Adrenal gland (tissue), 12 donors: Measurements from ENCODE around the gene ALDH16A1. TPM values are rescaled to one million over a fixed set of nuclear protein-coding genes. Genes with fewer than 3 reads are reported as not detected.

Source experiments
- DNase-seq, 7 donors: peaks; one replicate each; pipeline ENCODE4 v3.0.0-alpha.2; 2019 to 2020
- H3K27ac ChIP-seq, 5 donors: fragments of 200-600 bp; sonication (generic) in 4 of 5; 1 replicate in 3 of 5; 2 replicates in 2 of 5; pipeline versions ENCODE4 v1.5.1 to v1.8.0; 2016 to 2020; ENCODE audit warnings: mild to moderate bottlenecking in 1 of 5
- H3K27me3 ChIP-seq: fragments of 200-600 bp; 2 replicates; pipeline ENCODE4 v1.8.0; 2021
- H3K36me3 ChIP-seq, 2 donors: fragments of 200-600 bp; replicated peaks in 1 of 2; 1 replicate in 1 of 2; 2 replicates in 1 of 2; pipeline versions ENCODE4 v1.5.1 to v1.8.0; 2018 to 2022
- H3K4me1 ChIP-seq, 2 donors: fragments of 200-600 bp; replicated peaks in 1 of 2; 1 replicate in 1 of 2; 2 replicates in 1 of 2; pipeline versions ENCODE4 v1.5.1 to v1.8.0; 2018 to 2021
- H3K4me3 ChIP-seq, 4 donors: fragments of 200-600 bp; sonication (generic) in 3 of 4; one replicate each; pipeline ENCODE4 v1.5.1; 2016 to 2018
- H3K9me3 ChIP-seq, 3 donors: fragments of 200-600 bp; sonication (generic) in 1 of 3; replicated peaks in 1 of 3; 1 replicate in 2 of 3; 2 replicates in 1 of 3; pipeline versions ENCODE4 v1.5.1 to v1.8.0; 2016 to 2021
- POLR2A ChIP-seq, 2 donors: fragments of 450-650 bp; IDR thresholded peaks; one replicate each; pipeline ENCODE4 v1.6.1; 2017; ENCODE audit warnings: antibody characterized with exemption in 2 of 2, mild to moderate bottlenecking in 2 of 2, moderate library complexity in 1 of 2
- WGBS, 4 donors: extraction: QIAGEN DNeasy Blood & Tissue Kit in 2 of 4; methylation state at CpG; one replicate each; pipeline versions ENCODE4 v1.1.5 to v1.1.7; 2013 to 2017; 5-methylcytosine and 5-hydroxymethylcytosine counted together
- intact Hi-C, 2 donors: fragments of 100-400 bp; cut with DNase I; formaldehyde crosslinking; loops; one replicate each; pipeline versions ENCODE4 v1.14.1 to v1.15.0; 2022 to 2023
- polyA plus RNA-seq, 3 donors: library from polyadenylated mRNA; stranded (reverse); fragments of 200-250 nt in 2 of 3; fragments of 350-450 nt in 1 of 3; fragmentation: Illumina TruSeq in 1 of 3; extraction: RNeasy Lipid Tissue Mini Kit (QIAGEN cat#74804) in 1 of 3; gene quantifications; one replicate each; pipeline ENCODE4 v1.2.3, GENCODE V29; 2013 to 2014
- total RNA-seq, 9 donors: library from RNA; depleted of rRNA in 4 of 9; stranded (reverse); fragments of >200 nt in 4 of 9; fragments of 120-200 nt in 1 of 9; fragmentation: NEBNext Ultra II Directional in 1 of 9; extraction: Animal tissue kit (Norgen Biotek cat#: 25700) in 1 of 9; gene quantifications; one replicate each; pipeline versions ENCODE4 v1.1.0 to v1.2.4, GENCODE V29; 2013 to 2023
- TF ChIP-seq, protein P1 (sequence below), 6 experiments: fragments of 450-650 bp in 4 of 6; fragments of 200-600 bp in 2 of 6; sonication (generic) in 1 of 6; IDR thresholded peaks; 1 replicate in 5 of 6; 2 replicates in 1 of 6; pipeline versions ENCODE4 v1.5.1 to v1.8.0; 2016 to 2021; ENCODE audit warnings: antibody characterized with exemption in 6 of 6, mild to moderate bottlenecking in 2 of 6, moderate library complexity in 1 of 6
- donor health status: healthy with polysubstance abuse.
- donor health status: Bipolar disorder and iron deficiency.
- donor health status: DM: yes; HTN: yes; CAD: no.
- donor health status: DM: no; HTN: no; CAD: no.
- donor health status: DM: no; HTN: no; CAD: no.
- donor health status: DM: yes; HTN: yes; CAD: no.

The ALDH16A1 gene
- total and polyA plus RNA-seq, 12 donors, result 3.6 to 95.5 (median 29.7) TPM

GRCh38 chr19:49413348-49413747 is 39.7 kb upstream of the ALDH16A1 start:
- no peaks in the 10 kb centered on the region for H3K4me1 ChIP-seq
- no peak for TF ChIP-seq POLR2A (IDR thresholded peaks at IDR 0.05)
- TF ChIP-seq, protein P1, sequence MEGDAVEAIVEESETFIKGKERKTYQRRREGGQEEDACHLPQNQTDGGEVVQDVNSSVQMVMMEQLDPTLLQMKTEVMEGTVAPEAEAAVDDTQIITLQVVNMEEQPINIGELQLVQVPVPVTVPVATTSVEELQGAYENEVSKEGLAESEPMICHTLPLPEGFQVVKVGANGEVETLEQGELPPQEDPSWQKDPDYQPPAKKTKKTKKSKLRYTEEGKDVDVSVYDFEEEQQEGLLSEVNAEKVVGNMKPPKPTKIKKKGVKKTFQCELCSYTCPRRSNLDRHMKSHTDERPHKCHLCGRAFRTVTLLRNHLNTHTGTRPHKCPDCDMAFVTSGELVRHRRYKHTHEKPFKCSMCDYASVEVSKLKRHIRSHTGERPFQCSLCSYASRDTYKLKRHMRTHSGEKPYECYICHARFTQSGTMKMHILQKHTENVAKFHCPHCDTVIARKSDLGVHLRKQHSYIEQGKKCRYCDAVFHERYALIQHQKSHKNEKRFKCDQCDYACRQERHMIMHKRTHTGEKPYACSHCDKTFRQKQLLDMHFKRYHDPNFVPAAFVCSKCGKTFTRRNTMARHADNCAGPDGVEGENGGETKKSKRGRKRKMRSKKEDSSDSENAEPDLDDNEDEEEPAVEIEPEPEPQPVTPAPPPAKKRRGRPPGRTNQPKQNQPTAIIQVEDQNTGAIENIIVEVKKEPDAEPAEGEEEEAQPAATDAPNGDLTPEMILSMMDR (IDR thresholded peaks at IDR 0.05), result no peak
- whole genome bisulfite sequencing, 4 donors, result 48 to 69% (median 58%) methylated on average over 7 to 9 of the region's 9 CpGs
- H3K36me3 ChIP-seq, result no peaks in the 10 kb centered on the region
- H3K9me3 ChIP-seq, result no peaks in the 10 kb centered on the region
- no peak for DNase-seq
- intact Hi-C loops, result no loop called here
- no peaks in the 10 kb centered on the region for H3K27me3 ChIP-seq
- H3K4me3 ChIP-seq, result no peak overlapping the region
- H3K27ac ChIP-seq, result no peak overlapping the region

GRCh38 chr19:49414256-49414655 is 38.8 kb upstream of the ALDH16A1 start:
- Histone ChIP-seq H3K36me3 (no peaks in the 10 kb centered on the region), H3K27ac (no peak overlapping the region), H3K27me3 (peaks cover 6% of the 10 kb centered on the region), H3K9me3 (no peaks in the 10 kb centered on the region), H3K4me1 (no peaks in the 10 kb centered on the region), H3K4me3 (no peak overlapping the region)
- intact Hi-C loops, result no loop called here
- TF ChIP-seq POLR2A (IDR thresholded peaks at IDR 0.05), result no peak
- TF ChIP-seq, protein P1 (IDR thresholded peaks at IDR 0.05), result no peak
- DNase-seq, result no peak
- WGBS, 4 donors, result 59 to 96% (median 85%) methylated on average over 3 of the region's 3 CpGs

GRCh38 chr19:49415102-49415809 is 37.8 kb upstream of the ALDH16A1 start:
- intact Hi-C loops, result no loop called here
- H3K4me3 ChIP-seq, result no peak overlapping the region
- 64 to 75% (median 68%) methylated on average over 8 to 15 of the region's 15 CpGs for WGBS, 4 donors
- no peaks in the 10 kb centered on the region for H3K9me3 ChIP-seq
- peaks cover 12% of the 10 kb centered on the region for H3K27me3 ChIP-seq
- TF ChIP-seq, protein P1 (IDR thresholded peaks at IDR 0.05), result no peak
- TF ChIP-seq POLR2A (IDR thresholded peaks at IDR 0.05), result no peak
- no peaks in the 10 kb centered on the region for H3K4me1 ChIP-seq
- DNase-seq, result no peak
- no peak overlapping the region for H3K27ac ChIP-seq
- no peaks in the 10 kb centered on the region for H3K36me3 ChIP-seq

DNA sequence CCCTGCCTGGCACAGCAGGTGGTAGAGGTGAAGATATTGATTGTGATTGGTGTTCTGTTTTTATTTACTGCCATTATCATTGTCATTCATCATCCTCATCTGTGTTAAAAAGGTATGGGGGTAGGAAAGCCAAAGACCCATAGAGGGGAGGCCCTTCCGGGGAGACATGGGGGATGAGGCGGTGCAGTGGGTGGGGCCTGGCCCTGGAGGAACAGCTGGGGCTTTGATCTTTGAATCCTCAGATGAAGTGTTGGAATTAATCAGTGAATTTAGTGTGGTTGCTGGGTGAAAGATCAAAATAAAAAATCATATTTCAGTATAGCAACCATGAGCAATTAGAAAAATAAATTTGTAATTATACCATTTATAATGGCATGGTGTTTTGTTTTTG is 37.2 kb upstream of the ALDH16A1 start:
- no peak for DNase-seq
- TF ChIP-seq POLR2A (IDR thresholded peaks at IDR 0.05), result no peak
- TF ChIP-seq, protein P1 (IDR thresholded peaks at IDR 0.05), result no peak
- no peaks in the 10 kb centered on the region for H3K4me1 ChIP-seq
- intact Hi-C loops, result no loop called here
- H3K4me3 ChIP-seq, result no peak overlapping the region
- no peak overlapping the region for H3K27ac ChIP-seq
- H3K36me3 ChIP-seq, result no peaks in the 10 kb centered on the region
- 78 to 96% (median 85%) methylated on average over 2 of the region's 2 CpGs for WGBS, 4 donors
- H3K9me3 ChIP-seq, result no peaks in the 10 kb centered on the region
- H3K27me3 ChIP-seq, result peaks cover 12% of the 10 kb centered on the region
